HG03103 (cell line): ENCODE measurements around the gene TFIP11.

Source experiments
- ATAC-seq: cut with Tn5 transposase; IDR thresholded peaks from one replicate; pipeline ENCODE4 v1.9.1; 2021; ENCODE audit warnings: low read depth; ENCODE audit not compliant: unreplicated experiment

TFIP11 gene

GRCh38 chr22:26452236-26453016 is 59.8 kb downstream of the TFIP11 start:
- no peak for ATAC-seq

GRCh38 chr22:26450453-26451185 is 61.7 kb downstream of the TFIP11 start:
- ATAC-seq = no peak

GRCh38 chr22:26448941-26449340 is 63.3 kb downstream of the TFIP11 start:
- ATAC-seq = no peak

- no peak for ATAC-seq
Measured at GRCh38 chr22:26448334-26448733, 63.9 kb downstream of the TFIP11 start.

GRCh38 chr22:26447584-26448329 is 64.5 kb downstream of the TFIP11 start:
- no peak for ATAC-seq

- ATAC-seq = no peak
Measured at GRCh38 chr22:26446808-26447515, 65.3 kb downstream of the TFIP11 start.

GRCh38 chr22:26445577-26446275 is 66.5 kb downstream of the TFIP11 start:
- no peak for ATAC-seq

GRCh38 chr22:26444777-26445176 is 67.5 kb downstream of the TFIP11 start:
- no peak for ATAC-seq

- no peak for ATAC-seq
Measured at GRCh38 chr22:26443901-26444690, 68.2 kb downstream of the TFIP11 start.

GRCh38 chr22:26442086-26442756 is 70.1 kb downstream of the TFIP11 start:
- ATAC-seq = no peak
